ENCODE measurements around the gene ALOX5.
"Not testable (repeated sequence)": the region's sequence is repeated elsewhere in the genome, so short reads cannot be mapped to it uniquely, and the experiment has no call there.

ALOX5 gene

GRCh38 chr10:45471531-45472310 lies 97.7 kb downstream of the ALOX5 start:
- DNase-seq (ENCODE audit: low read depth) = no peak
- no peak overlapping the region for H3K4me3 ChIP-seq (ENCODE audit: control insufficient read depth, low read depth, low read length)
- TF ChIP-seq CTCF (IDR thresholded peaks at IDR 0.05; ENCODE audit: control insufficient read depth, insufficient read depth, low read depth, low read length, missing control alignments) = no peak

GRCh38 chr10:45473126-45473525 lies 99.1 kb downstream of the ALOX5 start:
- H3K4me3 ChIP-seq (ENCODE audit: control insufficient read depth, low read depth, low read length) = no peak overlapping the region
- no peak for TF ChIP-seq CTCF (IDR thresholded peaks at IDR 0.05; ENCODE audit: control insufficient read depth, insufficient read depth, low read depth, low read length, missing control alignments)
- DNase-seq (ENCODE audit: low read depth) = no peak

GRCh38 chr10:45476559-45476958 lies 102.5 kb downstream of the ALOX5 start:
- no peak overlapping the region for H3K4me3 ChIP-seq (ENCODE audit: control insufficient read depth, low read depth, low read length)
- DNase-seq (ENCODE audit: low read depth) = no peak
- TF ChIP-seq CTCF (IDR thresholded peaks at IDR 0.05; ENCODE audit: control insufficient read depth, insufficient read depth, low read depth, low read length, missing control alignments) = no peak

GRCh38 chr10:45480294-45480693 lies 106.3 kb downstream of the ALOX5 start:
- TF ChIP-seq CTCF (IDR thresholded peaks at IDR 0.05; ENCODE audit: control insufficient read depth, insufficient read depth, low read depth, low read length, missing control alignments) = no peak
- no peak for DNase-seq (ENCODE audit: low read depth)
- no peak overlapping the region for H3K4me3 ChIP-seq (ENCODE audit: control insufficient read depth, low read depth, low read length)

GRCh38 chr10:45481100-45481499 lies 107.1 kb downstream of the ALOX5 start:
- H3K4me3 ChIP-seq (ENCODE audit: control insufficient read depth, low read depth, low read length); DNase-seq (ENCODE audit: low read depth): not testable (repeated sequence)

- TF ChIP-seq CTCF (IDR thresholded peaks at IDR 0.05; ENCODE audit: control insufficient read depth, insufficient read depth, low read depth, low read length, missing control alignments) = no peak
- no peak overlapping the region for H3K4me3 ChIP-seq (ENCODE audit: control insufficient read depth, low read depth, low read length)
- no peak for DNase-seq (ENCODE audit: low read depth)
Observed at GRCh38 chr10:45483002-45483401, 109.0 kb downstream of the ALOX5 start.

- DNase-seq (ENCODE audit: low read depth) = no peak
- no peak overlapping the region for H3K4me3 ChIP-seq (ENCODE audit: control insufficient read depth, low read depth, low read length)
- no peak for TF ChIP-seq CTCF (IDR thresholded peaks at IDR 0.05; ENCODE audit: control insufficient read depth, insufficient read depth, low read depth, low read length, missing control alignments)
Observed at GRCh38 chr10:45487735-45488134, 113.7 kb downstream of the ALOX5 start.
